Heart left ventricle (tissue), 13 donors: ENCODE data around the gene MTNR1B.

Experiments
- CTCF ChIP-seq, 12 donors: fragments of 200-600 bp; sonication (generic) in 4 of 12; IDR thresholded peaks; one replicate each; pipeline versions ENCODE4 v1.5.0 to v1.8.0; 2018 to 2022; ENCODE audit warnings: antibody characterized with exemption in 12 of 12, mild to moderate bottlenecking in 5 of 12
- POLR2A ChIP-seq, 2 donors: fragments of 450-650 bp; IDR thresholded peaks; one replicate each; pipeline ENCODE4 v1.6.1; 2017; ENCODE audit warnings: antibody characterized with exemption in 2 of 2, mild to moderate bottlenecking in 2 of 2, moderate library complexity in 2 of 2
- donor health status: ischemic (EF 13 %, LVEDD 7.1; RV severe dilation, severe dysfunction).
- donor health status: DM: no; HTN: yes; CAD: no.
- donor health status: DM: no; HTN: no; CAD: no.
- donor health status: ischemic (EF 25% LVEDD 6.9; RV normal size, moderate dysfunction).
- donor health status: ischemic (EF 25% LVEDD 5.7; RV mildly dilated, moderate dysfunction).
- donor health status: ischemic (EF 35%, LVEDD 5.7; RV mildly dilated, moderate dysfunction).
- donor health status: nonischemic (EF 11% LVEDD 7.7; RV severe dilation, severe dysfunction).
- donor health status: DM: yes; HTN: yes; CAD: no.
- donor health status: PGD.
- donor health status: ischemic (EF 29% LVEDD 5.4; RV normal size, mild dysfunction).
- donor health status: nonischemic (EF 23%, LVEDD 6.1; RV moderate dilation, normal function).

GRCh38 chr11:92929246-92929645 lies 40.2 kb upstream of the MTNR1B start:
- TF ChIP-seq CTCF (IDR thresholded peaks at IDR 0.05) (no peak), POLR2A (IDR thresholded peaks at IDR 0.05) (no peak)
